Upper lobe of right lung (tissue), 1 donor: ENCODE data around the gene ILK. TPM values are rescaled to one million over a fixed set of nuclear protein-coding genes. Genes with fewer than 3 reads are reported as not detected.

ENCODE experiments used
- ATAC-seq: fragments of 200-7000 bp; cut with Tn5 transposase; one replicate; pipeline ENCODE4 v1.9.1; 2020; ENCODE audit warnings: mild to moderate bottlenecking, moderate library complexity
- DNase-seq: peaks from one replicate; pipeline ENCODE4 v3.0.0-alpha.2; 2020
- H3K27ac ChIP-seq: fragments of 200-600 bp; one replicate; pipeline ENCODE4 v1.8.0; 2022
- H3K27me3 ChIP-seq: fragments of 200-600 bp; one replicate; pipeline ENCODE4 v1.8.0; 2022; ENCODE audit warnings: mild to moderate bottlenecking
- H3K36me3 ChIP-seq: fragments of 200-600 bp; one replicate; pipeline ENCODE4 v1.8.0; 2022
- H3K4me1 ChIP-seq: fragments of 200-600 bp; one replicate; pipeline ENCODE4 v1.8.0; 2022
- H3K4me3 ChIP-seq: fragments of 200-600 bp; one replicate; pipeline ENCODE4 v1.8.0; 2022; ENCODE audit warnings: mild to moderate bottlenecking
- H3K9me3 ChIP-seq: fragments of 200-600 bp; one replicate; pipeline ENCODE4 v1.8.0; 2022
- intact Hi-C: fragments of 100-400 bp; cut with DNase I; formaldehyde crosslinking; loops from one replicate; pipeline ENCODE4 v1.11.0; 2022
- total RNA-seq: library from RNA; stranded (reverse); fragmentation: NEBNext Ultra II Directional; extraction: Animal tissue kit (Norgen Biotek cat#: 25700); gene quantifications from one replicate; pipeline ENCODE4 v1.2.1, GENCODE V29; 2021
- TF ChIP-seq, protein P1 (sequence below): fragments of 200-600 bp; IDR thresholded peaks from one replicate; pipeline ENCODE4 v1.8.0; 2022; ENCODE audit warnings: antibody characterized with exemption
- donor health status: DM: no; HTN: yes; CAD: no; lungs with severe emphysema.

ILK gene
- total RNA-seq, 1 donor from 2014 or later = 148 TPM

DNA sequence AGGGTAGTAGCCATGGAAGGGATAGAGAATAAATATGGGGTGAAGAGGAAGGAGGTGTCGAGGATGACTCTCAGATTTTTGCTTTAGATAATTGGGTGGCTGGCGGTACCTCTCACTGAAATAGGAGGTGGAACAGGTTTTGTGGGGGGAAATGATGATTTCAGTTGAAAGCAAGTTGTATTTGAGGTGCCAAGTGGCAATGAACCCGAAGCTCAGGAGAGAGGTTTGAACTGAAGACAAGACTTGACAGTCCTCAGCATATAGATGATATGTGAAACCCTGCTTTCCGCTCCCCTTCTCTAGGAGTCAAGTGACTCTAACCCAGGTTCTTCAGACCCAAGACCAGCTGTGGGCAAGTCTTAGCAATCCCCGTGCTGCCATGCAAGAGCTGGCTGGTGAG is 33.9 kb upstream of the ILK start:
- DNase-seq = no peak
- intact Hi-C loops = no loop called here
- no peaks in the 10 kb centered on the region for H3K27me3 ChIP-seq
- H3K27ac ChIP-seq = no peak overlapping the region
- TF ChIP-seq, protein P1, sequence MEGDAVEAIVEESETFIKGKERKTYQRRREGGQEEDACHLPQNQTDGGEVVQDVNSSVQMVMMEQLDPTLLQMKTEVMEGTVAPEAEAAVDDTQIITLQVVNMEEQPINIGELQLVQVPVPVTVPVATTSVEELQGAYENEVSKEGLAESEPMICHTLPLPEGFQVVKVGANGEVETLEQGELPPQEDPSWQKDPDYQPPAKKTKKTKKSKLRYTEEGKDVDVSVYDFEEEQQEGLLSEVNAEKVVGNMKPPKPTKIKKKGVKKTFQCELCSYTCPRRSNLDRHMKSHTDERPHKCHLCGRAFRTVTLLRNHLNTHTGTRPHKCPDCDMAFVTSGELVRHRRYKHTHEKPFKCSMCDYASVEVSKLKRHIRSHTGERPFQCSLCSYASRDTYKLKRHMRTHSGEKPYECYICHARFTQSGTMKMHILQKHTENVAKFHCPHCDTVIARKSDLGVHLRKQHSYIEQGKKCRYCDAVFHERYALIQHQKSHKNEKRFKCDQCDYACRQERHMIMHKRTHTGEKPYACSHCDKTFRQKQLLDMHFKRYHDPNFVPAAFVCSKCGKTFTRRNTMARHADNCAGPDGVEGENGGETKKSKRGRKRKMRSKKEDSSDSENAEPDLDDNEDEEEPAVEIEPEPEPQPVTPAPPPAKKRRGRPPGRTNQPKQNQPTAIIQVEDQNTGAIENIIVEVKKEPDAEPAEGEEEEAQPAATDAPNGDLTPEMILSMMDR = no peak
- no peak overlapping the region for H3K4me3 ChIP-seq
- ATAC-seq = no peak
- H3K9me3 ChIP-seq = no peaks in the 10 kb centered on the region
- H3K4me1 ChIP-seq = no peaks in the 10 kb centered on the region
- H3K36me3 ChIP-seq = no peaks in the 10 kb centered on the region

DNA sequence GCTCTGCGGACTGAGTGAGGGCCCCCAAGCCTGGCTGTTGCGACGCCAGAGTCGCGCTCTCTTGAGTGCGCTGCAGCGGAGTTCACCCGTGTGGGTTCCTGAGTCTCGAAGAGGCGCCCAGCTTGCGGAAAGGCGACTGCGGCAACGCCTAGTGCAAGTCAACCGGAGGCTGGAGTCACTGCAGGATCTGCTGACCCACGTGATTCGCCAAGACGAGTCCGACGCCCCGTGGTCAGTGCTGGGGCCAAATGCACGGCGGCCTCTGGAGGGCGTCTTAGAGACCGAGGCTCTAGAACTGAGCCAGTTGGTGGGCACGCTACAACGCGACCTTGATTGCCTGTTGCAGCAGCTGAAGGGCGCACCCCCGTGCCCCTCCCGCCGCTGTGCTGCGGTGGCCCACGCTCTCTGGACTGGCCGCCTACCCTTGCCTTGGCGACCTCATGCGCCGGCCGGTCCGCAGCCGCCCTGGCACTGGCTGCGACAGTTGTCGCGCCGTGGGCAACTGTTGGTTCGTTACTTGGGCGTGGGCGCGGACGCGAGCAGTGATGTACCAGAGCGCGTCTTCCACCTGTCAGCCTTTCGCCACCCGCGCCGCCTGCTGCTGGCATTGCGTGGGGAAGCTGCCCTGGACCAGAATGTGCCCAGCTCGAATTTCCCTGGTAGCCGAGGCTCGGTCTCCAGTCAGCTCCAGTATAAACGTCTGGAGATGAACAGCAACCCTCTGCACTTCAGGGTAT is 32.7 kb upstream of the ILK start:
- no peak overlapping the region for H3K27ac ChIP-seq
- ATAC-seq (peak; percentile 48), DNase-seq (no peak)
- intact Hi-C loops = no loop called here
- H3K27me3 ChIP-seq = no peaks in the 10 kb centered on the region
- H3K4me1 ChIP-seq = no peaks in the 10 kb centered on the region
- no peaks in the 10 kb centered on the region for H3K36me3 ChIP-seq
- H3K9me3 ChIP-seq = no peaks in the 10 kb centered on the region
- H3K4me3 ChIP-seq = no peak overlapping the region
- TF ChIP-seq, protein P1 = no peak

DNA sequence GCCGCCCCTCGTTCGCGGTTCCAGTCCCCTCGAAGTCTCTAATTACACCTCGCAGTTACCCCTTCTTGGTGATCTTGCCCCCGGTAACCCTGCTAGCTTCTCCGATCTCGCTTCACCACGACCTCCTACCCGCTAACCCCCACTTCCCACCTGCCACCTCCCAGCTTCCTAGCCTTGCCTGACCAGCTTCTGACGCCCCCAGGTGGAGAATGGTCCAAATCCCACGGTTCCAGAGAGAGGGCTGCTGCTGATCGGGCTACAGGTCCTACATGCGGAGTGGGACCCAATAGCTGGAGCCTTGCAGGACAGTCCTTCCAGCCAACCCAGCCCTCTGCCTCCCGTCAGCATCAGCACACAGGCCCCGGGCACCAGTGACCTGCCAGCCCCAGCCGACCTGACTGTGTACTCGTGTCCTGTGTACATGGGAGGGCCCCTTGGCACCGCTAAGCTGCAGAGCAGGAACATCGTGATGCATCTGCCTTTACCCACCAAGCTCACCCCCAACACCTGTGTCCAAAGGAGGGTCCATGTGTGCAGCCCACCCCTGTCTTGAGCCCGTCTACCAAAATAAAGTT is 32.1 kb upstream of the ILK start:
- ATAC-seq = no peak

DNA sequence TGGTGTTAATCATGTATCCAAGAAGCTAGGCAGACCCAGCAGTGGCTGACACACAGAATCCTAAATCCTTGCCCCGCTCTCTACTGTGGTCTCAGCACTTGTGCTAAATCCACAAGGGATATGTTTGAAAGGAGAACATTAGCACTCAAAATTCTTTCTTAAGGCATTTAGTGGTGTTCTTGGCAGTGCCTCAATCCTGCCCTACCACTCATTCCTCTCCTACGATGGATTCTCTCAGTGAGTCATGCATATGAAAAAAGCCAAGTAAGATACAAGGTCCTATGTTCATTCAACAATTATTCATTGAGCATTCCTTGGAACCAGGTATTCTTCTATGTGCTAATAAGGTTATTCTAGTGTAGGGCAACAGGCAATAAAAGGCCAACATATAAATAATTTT is 31.4 kb upstream of the ILK start:
- Histone ChIP-seq H3K36me3 (no peaks in the 10 kb centered on the region), H3K4me3 (no peak overlapping the region), H3K9me3 (no peaks in the 10 kb centered on the region), H3K27me3 (no peaks in the 10 kb centered on the region), H3K27ac (no peak overlapping the region), H3K4me1 (peaks cover 6% of the 10 kb centered on the region)
- no peak for DNase-seq
- no peak for ATAC-seq
- TF ChIP-seq, protein P1 = no peak
- intact Hi-C loops = no loop called here

More for the DNA sequence above, 32.1 kb upstream of the ILK start:
- no peak for DNase-seq
- TF ChIP-seq, protein P1 = no peak
- H3K4me1 ChIP-seq = no peaks in the 10 kb centered on the region
- H3K36me3 ChIP-seq = no peaks in the 10 kb centered on the region
- intact Hi-C loops = no loop called here
- no peak overlapping the region for H3K27ac ChIP-seq
- H3K27me3 ChIP-seq = no peaks in the 10 kb centered on the region
- H3K4me3 ChIP-seq = no peak overlapping the region
- no peaks in the 10 kb centered on the region for H3K9me3 ChIP-seq

DNA sequence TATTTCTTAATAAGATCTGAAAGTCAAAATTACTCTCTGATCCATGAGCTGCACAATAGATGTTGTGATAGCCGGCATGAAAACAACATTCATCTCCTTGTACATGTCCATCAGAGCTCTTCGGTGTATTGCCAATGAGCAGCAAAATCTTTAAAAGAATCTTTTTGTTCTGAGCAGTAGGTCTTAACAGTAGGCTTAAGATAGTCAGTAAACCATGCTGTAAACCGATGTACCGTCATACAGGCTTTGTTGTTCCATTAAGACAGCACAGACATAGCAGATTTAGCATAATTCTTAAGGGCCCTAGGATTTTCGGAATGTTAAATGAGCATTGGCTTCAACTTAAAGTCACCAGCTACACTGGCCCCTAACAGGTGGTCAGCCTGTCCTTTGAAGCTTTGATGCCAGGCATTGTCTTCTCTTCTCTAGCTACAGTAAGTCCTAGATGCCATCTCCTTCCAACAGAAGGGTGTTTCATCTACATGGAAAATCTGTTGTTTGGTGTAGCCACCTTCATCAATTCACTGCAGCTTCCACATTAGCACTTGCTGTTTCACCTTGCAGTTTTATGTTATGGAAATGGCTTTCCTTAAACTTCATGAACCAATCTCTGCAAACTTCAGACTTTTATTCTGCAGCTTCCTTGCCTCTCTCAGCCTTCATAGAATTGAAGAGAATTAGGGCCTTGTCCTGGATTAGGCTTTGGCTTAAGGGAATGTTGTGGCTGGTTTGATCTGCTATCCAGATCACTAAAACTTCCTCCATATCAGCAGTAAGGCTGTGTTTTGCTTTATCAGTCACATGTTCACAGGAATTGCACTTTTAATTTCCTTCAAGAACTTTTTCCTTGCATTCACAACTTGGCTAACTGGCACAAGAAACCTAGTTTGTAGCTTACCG is 28.5 kb upstream of the ILK start:
- H3K27me3 ChIP-seq = no peaks in the 10 kb centered on the region
- no peak overlapping the region for H3K27ac ChIP-seq

More for the DNA sequence above, 28.5 kb upstream of the ILK start:
- H3K4me1 ChIP-seq = peaks cover 6% of the 10 kb centered on the region
- TF ChIP-seq, protein P1 = no peak
- no peak for DNase-seq
- intact Hi-C loops = no loop called here
- H3K36me3 ChIP-seq = no peaks in the 10 kb centered on the region
- H3K4me3 ChIP-seq = no peak overlapping the region
- no peak for ATAC-seq
- H3K9me3 ChIP-seq = no peaks in the 10 kb centered on the region
